Stimulated activated CD4-positive, alpha-beta T cell treated with anti-CD3 and anti-CD28 coated beads, Interleukin-12 subunit alpha, Interleukin-12 subunit beta, amount 100 ng/mL, for 24 hours (primary cell): Measurements from ENCODE around the gene COL4A4.
"Not testable (repeated sequence)": the region's sequence is repeated elsewhere in the genome, so short reads cannot be mapped to it uniquely, and the experiment has no call there.

Experiments used
- DNase-seq, 2 experiments: peaks; one replicate each; pipeline ENCODE4 v3.0.0-alpha.2; 2020; ENCODE audit warnings: low read depth in 2 of 2

Gene COL4A4

DNA sequence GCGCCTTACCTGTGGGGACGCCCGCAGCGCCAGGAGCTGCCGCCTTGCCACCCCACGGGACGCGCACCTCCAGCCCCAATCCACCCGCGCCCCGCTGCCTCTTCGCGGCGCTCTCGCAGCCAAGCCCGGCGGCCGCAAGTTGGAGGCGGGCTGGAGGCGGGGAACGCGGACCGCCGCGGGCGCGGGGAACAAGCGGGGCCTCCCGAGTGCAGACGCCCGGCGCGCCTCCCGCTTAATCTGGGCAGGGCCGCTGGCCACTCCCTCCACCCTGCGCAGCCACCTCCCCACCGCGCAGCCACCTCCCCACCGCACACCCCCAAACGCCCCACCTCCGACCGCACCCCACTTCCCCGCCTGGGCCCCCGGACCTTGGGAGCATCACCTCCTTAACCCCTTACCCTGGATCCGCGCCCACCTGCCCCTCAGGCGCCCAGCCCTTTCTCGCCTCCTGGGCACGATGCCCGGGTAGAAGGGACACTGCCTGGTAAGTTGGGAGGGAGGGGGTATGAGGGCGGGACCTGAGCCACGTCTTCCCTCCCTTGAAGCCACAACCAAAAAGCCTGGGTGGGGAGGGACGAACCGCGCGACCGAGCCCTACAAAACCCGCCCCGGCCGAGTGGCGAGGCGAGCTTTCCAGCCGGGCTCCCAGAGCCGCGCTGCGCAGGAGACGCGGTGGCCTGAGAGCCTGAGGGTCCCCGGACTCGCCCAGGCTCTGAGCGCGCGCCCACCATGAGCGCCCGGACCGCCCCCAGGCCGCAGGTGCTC, at the start of gene COL4A4, which contains the start of gene COL4A3:
COL4A4 (minus strand) TSS at position 208 of the 765 bp plus-strand sequence. CDS start 16,722 bp downstream, outside the sequence.
COL4A3 (plus strand) TSS at position 627 of the 765 bp plus-strand sequence; CDS start at position 730, 103 bp downstream.
- DNase-seq: no peak

DNA sequence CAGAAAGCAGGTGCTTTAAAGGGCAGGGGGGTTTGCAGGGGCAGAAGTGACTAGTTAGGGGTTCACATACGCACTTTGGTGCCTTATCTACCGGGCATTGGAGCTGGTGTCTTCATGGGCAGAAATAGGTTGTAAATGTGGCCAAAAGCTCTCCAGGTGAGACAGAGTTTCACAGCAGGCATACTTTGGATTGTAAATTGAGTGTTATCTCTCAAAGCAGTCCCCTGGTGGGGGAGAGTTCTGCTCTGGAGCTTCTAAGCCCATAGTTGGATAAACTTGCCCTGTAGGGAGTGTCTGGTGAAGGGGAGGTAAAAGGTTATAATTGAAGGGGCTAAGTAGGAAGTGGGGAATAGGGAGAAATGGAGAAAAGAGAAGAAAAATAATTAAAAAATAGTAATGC, 43.6 kb upstream of the COL4A4 start:
- no peak for DNase-seq

DNA sequence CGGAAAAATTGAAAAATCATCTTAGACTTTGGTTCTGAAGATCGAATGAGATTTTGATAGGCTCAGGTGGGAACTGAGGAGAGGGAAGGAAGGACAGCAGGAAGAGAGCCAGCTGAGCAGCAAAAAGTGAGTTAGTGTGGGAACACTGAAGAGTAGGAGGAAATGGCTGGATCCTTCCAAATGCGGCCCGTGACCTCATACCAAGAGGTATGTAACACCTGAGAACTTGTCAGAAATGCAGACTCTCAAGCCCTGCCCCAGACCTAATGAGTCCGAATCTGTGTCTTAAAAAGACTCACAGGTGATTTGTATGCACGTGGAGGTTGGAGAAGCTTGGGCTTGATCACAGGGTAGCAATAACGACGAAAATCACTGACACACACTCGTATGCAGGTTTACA, 42.4 kb upstream of the COL4A4 start:
- DNase-seq: no peak

DNA sequence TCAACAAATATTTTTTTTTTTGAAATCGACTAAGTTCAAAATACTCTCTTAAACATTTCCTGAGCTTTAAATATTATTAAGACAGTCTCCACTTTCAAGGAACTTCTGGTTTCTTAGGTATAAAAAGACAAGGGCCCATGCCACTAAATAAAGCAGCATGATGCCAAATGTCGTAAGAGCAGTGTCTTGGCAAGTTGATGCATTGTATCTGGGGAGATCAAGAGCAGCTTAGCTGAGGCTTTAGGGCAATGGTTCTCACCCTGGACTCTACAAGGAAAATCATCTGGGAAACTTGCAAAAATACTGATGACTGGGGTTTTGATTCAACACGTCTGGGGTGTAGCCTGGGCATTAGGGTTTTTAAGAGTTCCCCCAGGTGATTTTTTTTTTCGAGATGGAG, 41.7 kb upstream of the COL4A4 start:
- no peak for DNase-seq

DNA sequence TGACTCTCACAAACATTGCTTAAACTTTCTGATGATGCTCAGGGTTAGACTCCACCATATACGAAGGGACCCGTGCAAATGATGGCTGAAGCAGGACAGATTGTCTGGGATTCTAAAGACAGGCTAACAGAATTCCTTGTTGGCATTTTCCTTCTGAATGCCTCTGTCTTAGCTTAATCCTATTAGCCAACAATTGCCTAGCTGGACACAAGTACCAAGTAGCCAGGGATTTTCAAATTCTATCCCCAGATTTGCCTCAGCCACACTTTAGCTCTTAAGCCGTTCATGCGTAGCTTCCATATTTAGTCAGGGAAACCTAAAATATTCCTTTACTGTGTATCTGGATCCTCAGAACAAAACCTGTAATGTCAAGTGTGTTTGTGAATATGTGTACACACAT, 40.4 kb upstream of the COL4A4 start:
- no peak for DNase-seq

DNA sequence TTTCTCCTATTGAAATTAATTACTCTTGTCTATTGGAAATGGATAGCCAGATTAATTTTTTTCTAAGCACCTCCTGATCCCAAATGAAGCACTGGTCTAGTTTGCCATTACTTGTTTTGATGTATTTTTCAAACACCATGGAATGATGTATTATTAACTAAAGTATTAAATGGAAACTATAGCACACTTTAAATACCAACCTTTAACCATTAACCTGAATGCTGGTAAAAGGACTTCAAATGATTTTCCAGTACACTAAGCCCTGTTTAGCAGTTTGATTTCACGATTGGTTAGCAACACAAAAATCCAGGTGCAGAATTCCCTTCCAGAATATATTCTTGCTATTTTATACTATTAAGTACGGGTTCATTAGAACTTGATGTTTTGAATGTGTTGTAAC, 37.8 kb upstream of the COL4A4 start:
- DNase-seq: no peak

DNA sequence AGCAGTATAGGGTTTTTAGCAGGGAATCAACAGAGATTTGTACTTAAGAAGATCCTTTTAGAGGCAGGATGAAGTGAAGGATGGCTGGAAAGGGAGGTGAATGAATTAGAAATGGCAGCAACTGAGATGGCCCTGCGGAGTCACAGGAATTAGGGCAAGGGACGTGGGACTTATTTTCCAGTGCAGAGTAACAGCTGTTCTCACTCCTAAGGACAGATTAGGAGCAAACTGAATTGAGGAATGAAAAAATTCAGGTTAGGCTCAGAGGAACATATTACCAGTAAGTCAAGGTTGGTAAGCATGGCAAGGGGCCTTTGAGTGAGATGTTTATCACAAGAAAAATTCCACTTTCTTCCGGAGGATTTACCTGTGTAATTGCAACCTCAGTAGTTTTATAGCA, 34.9 kb upstream of the COL4A4 start:
- DNase-seq: no peak

DNA sequence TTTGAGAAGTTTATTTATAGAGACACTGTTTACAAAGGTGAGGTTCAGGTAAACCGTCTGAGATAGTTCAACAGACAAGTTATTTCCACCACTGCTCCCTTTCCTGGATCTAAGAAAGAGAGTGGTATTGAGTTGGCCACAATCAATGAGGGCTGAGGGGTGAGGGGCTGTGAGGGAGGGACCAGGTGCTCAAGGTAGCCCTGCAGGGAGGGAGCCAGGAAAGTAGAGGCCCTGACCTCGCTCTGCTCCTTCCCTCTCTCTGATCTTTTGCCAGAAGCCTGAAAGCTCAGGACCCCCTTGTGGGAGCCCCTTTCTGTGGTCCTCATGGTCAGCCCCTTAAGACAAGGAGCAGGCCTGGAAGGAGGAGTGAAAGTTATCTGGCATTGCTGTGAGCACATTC, 30.2 kb upstream of the COL4A4 start:
- DNase-seq: no peak

DNA sequence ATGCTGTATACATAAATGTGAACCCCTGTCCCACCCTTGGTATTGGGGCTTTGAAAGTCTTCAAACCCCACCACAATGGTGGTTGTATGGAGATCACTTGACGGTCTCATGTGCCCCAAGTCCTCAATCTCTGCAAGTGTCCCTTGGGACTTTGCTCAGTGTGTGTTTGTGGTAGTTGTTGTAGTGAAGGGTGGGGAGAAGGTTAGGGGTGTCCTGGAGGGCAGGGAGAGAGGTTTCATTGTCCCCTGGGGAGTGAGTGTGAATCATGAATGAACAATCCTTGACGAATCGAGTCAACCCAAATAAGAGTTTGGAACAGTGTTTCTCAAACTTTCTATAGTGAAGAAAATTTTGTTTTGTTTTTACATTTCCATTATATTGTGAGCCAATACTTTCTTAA, 28.5 kb upstream of the COL4A4 start:
- no peak for DNase-seq

DNA sequence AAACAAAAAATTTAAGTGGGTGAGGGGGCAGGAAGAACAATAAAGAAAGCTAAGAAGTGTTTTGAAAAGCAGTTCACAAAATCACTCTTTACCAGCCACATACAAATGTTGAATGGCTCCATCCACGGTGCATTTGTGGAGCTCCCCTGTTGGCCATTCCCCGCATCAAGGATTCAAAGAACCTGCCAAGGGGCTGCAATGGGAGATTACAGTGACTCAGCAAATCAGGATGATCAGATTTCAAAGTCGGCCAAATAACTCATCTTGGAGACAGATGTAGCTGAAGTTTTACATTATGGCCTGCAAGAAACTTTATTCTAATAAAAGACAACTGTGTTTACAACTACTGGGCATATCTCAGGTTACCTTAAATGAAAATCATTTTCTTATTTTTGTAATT, 27.4 kb upstream of the COL4A4 start:
- DNase-seq: no peak

DNA sequence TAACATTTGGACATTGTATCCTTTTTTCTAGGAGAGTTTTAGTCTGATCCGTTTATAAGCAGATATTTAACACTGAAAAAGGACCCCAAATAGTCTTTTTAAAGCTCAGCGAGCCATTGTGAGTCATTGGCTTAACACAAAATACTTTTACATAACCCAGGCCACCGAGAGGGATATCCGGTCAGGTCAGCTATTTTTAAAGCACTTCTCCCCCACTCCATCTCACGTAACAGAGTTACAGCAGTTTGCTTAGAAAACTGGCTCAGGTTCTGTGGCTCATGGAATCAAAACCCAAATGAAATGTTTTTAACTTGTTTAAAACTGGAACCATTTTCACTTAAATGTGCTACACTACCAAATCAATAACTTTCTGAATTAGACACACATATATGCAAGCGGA, 24.3 kb upstream of the COL4A4 start:
- no peak for DNase-seq

DNA sequence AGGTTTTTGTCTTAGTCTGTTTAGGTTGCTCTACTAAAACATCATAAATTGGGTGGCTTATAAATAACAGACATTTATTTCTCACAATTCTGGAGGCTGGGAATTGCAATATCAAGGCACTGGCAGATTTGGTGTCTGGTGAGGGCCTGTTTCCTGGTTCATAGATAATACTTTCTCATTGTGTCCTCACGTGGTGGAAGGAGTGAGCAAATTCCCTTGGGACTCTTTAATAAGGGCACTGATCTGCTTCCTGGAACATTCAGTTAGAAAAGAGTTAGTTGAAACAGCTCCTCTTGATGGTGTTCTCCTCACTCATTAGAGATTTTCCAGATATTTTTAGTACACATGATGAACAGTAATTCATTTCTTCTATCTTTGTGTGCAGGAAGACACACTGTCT, 22.7 kb upstream of the COL4A4 start:
- no peak for DNase-seq

DNA sequence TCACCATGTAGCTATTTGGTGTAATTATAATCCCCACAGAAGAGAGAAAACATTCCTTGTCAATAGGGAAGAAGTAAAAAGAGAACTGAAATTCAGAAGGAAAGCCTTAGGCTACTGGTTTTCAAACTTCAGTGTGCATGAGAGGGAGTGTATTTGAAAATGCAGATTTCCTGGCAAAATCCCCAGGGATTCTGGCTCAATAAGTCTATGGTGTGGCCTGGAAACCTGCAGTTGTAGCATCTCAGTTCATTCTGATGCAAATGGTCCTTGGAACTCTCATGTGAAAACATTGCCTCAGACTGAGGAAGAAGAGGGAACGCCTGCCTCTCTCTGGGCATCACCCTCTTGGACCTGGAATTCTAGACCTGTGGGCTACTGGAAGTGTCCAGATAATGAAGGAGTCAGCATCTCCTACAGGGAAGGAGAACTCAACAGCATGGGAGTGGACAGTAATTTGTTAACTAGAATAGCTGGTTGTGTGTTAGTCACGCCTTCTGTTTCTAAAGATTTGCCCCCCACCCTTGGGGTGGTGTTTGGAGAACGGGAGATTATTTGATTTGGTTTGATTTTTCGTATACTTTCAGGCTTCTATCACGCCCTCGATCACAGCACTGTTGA, 21.7 kb upstream of the COL4A4 start:
- no peak for DNase-seq

DNA sequence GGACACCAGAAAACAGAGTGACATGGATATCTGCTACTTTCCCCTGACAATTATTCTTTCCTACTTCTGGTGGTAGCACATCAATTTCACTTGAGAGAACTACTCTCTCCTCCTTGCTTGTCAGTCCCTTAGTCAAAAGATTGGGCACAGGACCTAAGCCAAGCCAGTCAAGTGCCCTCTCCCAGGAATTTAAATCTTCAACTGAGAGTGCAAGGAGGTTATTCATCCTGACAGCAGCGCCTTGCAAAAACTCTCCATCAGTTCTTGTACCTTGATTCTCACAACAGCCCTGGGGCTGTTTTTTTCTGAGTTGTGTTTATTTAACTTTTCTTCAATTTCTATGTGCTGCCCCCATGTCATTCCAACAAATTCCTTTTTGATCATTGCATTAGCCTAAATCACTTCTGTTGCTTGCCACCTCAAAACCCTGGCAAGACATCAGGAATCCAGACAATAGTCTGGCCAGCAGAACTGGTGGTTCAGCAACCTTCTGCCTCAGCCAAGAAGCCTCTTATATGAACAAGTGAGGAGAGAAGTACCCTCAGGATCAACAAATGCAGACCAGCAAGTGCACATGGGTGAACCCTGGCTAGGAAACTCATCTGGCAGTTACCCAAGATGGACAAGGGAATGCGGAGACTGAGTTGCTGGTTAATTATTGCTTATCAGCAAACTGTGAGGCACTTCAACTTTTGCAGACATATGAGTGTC, 19.8 kb upstream of the COL4A4 start:
- no peak for DNase-seq

DNA sequence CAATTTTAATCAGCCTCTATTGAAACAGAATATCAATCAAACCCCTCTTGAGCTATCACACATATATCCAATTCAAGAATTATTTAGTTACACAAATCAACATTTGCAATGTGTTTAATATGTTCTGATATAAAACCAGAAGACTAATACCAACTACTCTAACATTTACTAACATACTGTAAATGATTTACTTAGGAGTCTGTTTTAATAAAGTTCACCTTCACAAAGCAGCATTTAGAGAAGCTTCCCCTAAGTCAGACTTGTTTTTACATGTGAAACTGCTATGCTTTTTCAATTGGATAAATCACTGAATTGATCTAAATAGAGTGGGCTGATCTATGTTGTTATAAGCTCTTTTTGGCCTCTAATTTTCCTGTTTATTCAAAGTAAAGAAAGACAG, 18.8 kb upstream of the COL4A4 start:
- no peak for DNase-seq

DNA sequence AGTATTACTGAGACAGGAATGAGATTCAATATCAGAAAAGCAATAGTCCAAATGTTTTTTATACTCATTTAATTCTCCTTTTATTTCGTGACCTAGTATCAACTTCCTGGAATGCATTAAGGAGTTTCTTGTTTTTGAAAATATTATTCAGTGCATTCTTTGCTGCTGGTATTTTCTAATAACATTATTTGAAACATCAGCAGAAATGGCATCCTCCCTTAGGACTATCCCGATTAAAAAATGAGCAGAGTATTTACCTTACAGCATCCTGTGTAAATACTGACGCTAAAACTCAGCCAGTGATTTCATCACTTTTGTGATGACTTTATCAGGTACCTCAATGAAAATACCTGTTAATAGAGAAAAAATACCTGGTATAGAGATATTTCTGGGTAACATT, 16.8 kb upstream of the COL4A4 start:
- DNase-seq: no peak

DNA sequence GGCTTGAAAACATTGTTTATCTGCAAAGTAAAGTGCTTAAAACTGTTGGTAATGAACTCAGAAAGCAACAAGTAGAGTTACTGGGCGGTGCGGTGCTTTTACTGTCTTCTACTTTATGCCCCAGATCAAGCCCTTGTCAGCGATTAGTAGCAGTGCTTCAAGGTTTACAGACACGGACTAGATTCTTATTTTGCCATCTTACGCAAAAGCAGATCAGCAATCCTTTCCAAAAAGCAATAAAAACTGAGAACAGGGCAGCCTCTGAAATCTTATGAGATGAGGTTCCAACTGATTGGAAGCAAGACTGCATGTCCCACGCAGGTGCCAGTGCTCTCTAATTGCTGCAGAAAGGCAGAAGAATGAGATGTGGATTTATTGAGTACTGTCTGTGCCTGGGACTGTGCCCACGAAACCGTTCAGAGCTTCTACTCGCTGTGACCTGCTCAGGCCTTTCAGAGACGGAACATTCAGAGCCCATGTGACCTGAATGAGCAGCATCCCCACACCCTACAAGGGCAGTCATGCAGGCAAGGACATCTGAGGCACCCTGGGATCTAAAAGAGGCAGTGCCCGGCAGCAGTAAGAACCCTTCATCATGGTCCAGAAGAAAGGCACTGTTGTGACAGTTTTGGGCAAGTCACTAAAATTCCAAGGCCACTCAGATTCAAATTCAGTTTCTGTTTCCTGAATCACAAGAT, 16.1 kb upstream of the COL4A4 start:
- no peak for DNase-seq

DNA sequence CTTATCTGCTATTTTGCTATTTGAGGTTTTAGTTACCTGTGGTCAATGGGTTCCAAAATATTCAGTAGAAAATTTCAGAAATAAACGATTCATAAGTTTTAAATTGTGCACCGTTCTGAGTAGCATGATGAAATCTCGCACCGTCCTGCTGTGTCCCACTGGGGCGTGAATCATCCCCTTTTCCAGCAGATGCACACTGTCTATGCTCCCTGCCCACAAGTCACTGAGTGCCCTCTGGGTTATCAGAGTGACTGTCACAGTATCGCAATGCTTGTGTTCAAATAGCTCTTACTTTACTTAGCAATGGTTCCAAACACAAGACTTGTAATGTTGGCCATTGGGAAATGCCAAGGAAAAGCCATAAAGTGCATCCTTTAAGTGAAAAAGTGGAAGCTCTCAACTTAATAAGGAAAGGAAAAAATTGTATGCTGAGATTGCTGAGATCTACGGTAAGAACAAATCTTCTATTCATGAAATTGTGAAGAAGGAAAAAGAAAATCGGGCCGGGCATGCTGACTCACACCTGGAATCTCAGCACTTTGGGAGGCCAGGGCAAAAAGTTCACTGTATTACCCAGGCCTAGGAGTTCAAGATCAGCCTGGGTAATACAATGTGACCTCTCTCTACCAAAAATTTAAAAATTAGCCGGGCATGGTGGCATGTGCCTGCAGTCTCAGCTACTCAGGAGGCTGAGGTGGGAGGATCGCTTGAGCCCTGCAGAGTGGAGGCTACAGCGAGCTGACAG, 13.8 kb upstream of the COL4A4 start:
- DNase-seq: no peak

DNA sequence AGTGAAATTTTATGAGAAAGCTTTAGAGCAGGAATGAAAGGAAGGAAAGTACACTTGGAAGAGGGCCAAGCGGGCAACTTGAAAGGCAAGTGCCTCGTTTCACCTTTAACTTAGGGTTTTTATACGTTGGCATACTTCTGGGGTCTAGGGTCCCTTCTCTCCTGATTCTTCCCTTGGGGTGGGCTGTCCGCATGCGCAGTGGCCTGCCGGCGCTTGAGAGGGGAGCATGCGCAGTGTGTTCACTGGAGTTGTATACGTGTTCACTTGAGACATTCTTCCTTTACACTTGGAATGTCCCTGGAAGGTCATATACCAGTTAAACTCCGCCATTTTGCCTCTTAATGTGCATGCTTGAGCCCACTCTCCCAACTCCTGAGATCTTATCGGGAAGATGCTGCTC, 7.8 kb upstream of the COL4A4 start:
- DNase-seq: not testable (repeated sequence)

DNA sequence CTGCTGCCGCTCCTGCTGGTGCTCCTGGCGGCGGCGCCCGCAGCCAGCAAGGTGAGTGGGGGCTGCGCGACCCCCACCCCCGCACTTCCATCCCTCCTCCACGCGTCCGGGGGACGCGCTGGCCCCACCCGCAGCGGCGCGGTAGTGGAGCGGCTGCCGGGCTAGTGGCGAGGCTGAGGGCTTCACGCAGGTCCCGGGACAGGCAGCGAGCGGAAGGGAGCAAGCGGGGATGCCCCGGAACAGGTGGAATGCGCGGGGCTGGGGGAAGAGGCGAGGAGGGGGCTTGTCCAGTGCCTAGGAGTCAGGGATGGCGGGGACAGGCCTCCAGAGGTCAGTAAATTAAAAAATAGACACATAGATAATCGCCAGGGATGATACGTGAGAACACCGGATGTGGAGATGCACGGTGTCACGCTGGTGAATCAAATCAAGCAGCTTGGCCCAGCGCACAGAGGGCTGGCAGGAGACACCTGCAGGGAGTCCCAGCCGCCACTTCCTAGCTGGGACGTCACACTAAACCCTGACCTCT, 822 bp upstream of the COL4A4 start:
- DNase-seq: no peak

DNA sequence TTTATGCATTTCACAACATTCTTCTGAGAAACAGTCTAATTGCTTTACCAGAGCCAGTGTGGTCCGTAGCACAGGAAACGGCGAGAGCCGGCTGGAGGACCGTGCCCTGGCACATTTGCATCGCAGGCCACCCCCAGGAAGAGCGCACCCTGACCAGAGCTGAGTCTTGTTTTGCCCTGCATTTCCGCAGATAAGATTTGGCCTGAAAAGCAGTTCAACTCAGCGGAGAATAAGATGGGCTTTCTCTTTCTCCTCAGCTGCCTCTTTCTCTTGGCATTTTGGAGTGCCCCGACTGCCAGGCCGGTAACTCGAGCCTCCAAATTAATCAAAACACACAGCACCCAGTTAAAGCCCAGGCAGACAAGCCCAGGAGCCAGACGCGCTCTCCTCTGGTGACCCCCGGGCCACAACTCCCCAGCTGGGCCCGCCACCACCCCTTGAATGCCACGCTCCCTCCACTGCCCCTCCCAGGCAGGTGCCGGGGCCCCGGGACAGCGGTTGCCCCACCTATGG, 464 bp downstream of the COL4A4 start:
- DNase-seq: no peak
